RKO (cell line): ENCODE results near the gene TMEM208.

ENCODE experiments used
- DNase-seq: peaks from one replicate; pipeline ENCODE4 v3.0.0-alpha.2; 2016; ENCODE audit warnings: low spot score

Gene TMEM208

GRCh38 chr16:67209565-67209964, 17.4 kb upstream of the TMEM208 start:
- no peak for DNase-seq

- no peak for DNase-seq
Observed at GRCh38 chr16:67210069-67210937, 16.6 kb upstream of the TMEM208 start.

GRCh38 chr16:67211674-67212073, 15.3 kb upstream of the TMEM208 start:
- DNase-seq: no peak

- no peak for DNase-seq
Observed at GRCh38 chr16:67212766-67213165, 14.2 kb upstream of the TMEM208 start.

GRCh38 chr16:67213197-67214019, 13.5 kb upstream of the TMEM208 start:
- no peak for DNase-seq

DNA sequence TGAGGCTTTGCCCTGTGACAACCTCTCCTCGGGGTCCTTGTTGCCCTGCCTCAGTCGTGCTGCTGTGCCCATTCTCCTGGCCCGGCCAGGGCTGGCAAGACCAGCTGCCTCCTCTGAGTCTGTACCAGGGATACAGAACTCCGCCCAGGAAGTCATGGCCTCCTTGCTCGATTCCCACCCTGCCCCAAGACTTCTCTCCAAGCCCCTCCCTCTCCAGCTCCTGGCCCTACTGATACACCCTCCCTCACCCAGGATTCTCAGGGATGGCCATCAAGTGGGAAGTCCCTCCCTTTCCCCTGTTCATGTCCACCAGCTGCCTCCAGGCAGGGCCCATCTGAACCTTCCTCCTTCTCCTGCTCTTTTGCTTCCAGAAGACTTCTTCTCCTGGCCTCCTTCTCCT, 11.2 kb upstream of the TMEM208 start:
- no peak for DNase-seq

DNA sequence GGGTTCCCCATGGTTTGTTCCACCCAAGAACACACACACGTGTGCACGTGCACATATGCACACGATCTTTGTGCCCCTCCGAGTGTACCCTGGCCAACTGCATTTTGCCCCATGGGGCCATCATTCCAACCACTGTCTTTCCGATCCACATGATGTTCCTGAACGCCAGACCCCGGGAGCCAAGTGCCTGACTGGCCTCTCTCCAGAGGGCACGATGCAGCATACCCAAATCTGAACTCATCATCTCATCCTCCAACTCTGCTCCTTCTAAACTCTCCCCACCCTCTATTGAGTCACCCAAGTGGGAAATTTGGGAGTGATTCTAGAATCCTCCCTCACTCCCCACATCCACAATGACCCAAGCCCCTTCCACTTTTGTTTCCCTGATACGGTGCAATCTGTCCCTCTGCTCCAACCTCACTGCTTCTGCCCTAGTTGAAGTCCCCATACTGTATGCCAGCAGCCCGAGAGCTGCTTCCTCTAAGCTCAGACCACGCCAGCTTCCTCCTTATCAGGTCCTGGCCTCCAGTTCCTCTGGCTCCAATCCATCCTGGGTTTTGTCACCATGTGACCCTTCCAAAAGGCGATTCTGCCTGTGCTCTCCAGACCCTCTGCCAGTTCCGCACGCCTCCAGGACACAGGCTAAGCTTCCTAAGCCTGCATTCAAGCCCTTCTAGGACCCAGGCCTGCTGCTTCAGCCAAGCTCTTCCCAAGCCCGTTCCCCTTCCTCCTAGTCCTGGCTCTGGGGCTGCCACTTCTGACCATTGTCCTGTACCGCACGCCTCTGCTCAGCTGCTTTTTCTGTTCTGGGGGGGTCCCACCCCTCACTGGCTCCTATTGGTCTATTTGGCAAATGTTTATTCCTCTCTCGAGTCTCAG, 10.1 kb upstream of the TMEM208 start:
- DNase-seq: no peak

DNA sequence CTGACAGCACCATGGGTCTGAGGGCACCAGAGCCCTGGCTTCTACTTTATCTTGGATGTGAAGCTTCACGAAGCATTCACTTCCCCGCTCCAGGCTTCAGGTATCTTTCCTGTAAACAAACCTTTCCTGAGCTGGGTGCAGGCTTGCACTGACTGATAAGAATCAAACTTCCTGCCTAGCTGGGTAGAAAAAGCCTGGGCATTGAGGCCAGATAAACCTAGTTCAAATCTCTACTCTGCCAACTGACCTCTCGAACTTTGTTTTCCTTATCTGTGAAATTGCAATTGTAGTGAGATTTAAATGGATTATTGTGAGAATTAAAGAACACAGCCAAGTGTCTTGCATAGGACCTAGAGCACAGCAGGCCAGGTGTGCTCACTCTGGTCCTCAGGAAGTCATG, 2.9 kb upstream of the TMEM208 start:
- DNase-seq: no peak

DNA sequence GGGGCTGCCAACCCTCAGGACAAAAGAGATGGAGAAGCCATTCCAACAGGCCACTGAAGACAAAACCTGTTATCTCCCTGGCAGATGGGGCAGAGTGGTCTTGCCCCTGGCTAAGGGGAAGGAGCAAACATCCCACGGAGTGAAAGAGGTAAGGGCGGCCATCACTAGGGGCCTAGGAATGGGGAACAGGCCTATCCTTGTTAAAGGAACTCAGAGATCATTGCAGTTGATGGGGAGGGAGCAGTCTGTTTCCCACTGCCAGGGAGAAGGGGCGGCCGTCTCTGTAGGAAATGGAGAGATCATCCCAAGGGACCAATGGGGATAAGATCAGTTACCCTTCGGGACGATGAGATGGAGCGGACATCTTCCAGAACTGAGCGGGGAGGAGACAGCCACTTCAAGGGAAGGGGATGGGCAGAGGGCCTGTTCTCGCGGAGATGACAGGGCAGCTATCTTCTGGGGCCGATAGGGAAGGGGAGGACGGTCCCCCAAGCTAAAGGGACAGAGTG, 581 bp upstream of the TMEM208 start:
- DNase-seq: no peak

GRCh38 chr16:67227567-67227921, 614 bp downstream of the TMEM208 start:
- DNase-seq: no peak

- DNase-seq: no peak
Observed at GRCh38 chr16:67228034-67228785, 1.3 kb downstream of the TMEM208 start.

- no peak for DNase-seq
Observed at GRCh38 chr16:67228905-67229304, 2.0 kb downstream of the TMEM208 start.

GRCh38 chr16:67229906-67230808, 3.2 kb downstream of the TMEM208 start:
- DNase-seq: no peak

GRCh38 chr16:67230809-67231660, 4.1 kb downstream of the TMEM208 start:
- DNase-seq: no peak

DNA sequence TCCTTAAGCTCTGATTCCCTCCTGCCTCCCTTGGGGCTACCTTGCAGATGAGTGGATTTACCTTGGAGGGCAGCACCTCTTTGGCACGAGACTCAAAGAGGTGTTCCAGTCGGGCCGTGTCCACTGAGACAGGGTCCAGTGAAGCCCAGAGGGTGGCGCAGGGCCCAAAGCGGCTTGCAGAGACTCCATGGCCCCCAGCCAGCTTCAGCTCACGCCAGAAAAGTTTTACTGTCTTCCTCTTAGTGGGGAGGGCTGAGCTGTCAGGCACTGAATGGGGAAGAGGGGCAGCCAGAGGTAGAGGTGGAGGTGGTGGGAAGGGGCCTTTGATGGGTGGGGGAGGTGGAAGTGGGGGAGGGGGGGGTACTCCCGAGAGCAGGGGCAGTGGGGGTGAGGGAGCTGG, 6.7 kb downstream of the TMEM208 start:
- no peak for DNase-seq

GRCh38 chr16:67234180-67234597, 7.3 kb downstream of the TMEM208 start:
- DNase-seq: no peak

DNA sequence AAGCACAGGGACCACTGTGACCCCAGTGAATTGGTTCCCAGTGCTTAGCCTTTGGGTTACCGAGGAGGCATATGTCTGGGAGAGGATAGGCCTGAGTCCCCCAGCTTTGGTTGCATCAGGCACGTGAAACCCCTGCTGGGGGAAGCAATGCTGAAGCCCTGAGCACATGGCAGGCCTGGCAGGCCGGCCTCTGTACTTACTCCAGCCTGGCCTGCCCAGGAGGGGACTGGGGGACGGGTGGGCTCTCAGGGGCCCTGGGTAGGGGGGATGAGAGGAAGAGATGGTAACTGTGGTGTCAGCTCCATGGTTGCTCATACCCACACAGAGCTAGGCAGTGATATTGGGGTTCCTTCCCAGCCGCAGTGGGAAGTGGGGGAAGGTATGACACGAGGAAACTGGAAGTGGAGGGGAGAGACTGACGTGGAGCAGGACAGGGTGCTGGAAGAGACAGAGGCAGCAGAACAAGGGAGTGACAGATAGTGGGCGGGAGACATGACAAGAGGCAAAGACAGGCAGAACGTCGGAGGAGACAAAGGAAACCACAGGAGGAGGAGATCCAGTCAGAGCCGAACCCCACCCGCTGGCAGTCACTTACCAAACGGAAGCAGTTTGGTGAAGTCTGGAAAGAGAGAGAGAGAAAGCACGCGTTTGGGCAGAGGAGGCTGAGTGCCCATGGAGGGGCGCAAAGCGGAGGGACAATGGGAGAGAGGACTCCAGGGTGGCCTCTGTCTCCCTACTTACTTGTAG, 9.1 kb downstream of the TMEM208 start:
- no peak for DNase-seq

GRCh38 chr16:67236563-67237395, 9.8 kb downstream of the TMEM208 start:
- peak; percentile 54 for DNase-seq
